ENCODE measurements around the gene RASA3. TPM values are rescaled to one million over a fixed set of nuclear protein-coding genes. Genes with fewer than 3 reads are reported as not detected.

RASA3 gene
- total RNA-seq, 1 donor from 2014 or later: 2.9 TPM

DNA sequence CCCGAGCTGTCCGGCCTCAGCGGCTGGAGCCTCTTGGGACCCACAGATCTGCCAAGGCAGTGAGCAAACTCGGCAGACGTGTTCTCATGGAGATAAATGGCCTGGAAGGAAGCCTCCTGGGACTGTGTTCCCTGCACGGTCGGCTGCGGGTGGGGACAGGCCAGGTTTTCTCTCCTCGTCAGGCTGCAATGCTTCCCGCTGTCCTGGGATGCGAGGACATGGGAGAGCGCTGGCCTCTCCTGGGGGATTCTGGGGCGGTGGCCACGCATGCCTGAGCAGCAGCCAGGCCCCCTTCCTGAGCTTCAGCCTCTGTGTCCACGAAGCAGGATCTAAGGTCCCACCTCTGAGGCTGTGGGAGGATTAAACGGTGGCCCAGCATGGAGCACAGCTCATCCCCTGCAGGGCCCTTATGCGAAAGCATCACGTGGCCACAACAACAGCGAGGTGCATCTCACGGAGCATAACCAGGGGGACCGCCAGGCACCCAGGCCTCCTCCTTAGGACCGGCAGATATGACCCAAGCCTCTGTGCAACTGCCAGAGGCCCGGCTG is 137.3 kb downstream of the RASA3 start:
- no peak overlapping the region for H3K9ac ChIP-seq
- H3K36me3 ChIP-seq: no peaks in the 10 kb centered on the region

DNA sequence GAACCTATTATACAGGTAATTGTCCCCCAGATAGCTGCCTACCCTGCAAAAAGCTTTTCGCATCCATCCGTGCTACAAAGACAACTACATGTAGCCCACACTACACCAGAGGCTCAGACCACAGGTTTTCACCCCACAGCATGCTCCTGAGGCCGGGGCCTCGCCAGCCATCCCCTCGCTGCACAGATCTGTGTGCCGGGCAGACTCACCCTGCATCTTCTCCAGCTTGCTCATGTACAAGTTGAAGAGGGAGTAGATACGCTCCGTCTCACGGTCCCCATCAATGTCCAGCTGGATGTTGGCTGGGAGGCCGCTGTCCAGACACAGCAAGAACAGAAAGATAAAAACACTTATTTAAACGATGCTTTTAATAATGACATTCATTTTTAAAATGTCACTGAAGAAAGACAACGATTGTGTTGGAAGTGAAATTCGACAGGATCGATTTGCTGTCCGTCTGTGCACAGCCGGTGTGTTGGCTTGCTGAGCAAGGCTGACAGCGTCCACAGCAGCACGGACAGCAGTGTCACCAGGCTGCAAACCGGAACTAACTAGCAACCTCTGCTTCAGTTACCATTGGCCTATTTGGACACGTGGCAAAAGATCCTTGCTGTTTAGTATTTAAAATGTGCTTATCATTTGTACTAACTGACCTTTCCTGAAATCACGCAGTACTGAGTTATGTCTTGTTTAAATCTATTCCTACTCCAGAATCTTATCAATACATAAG is 140.0 kb downstream of the RASA3 start:
- peaks cover 3% of the 10 kb centered on the region for H3F3A ChIP-seq (ENCODE audit: low read depth)
- no peak overlapping the region for H3K4me3 ChIP-seq
- no peak overlapping the region for H3K9ac ChIP-seq
- H3K9me3 Mint-ChIP-seq: peaks cover 2% of the 10 kb centered on the region
- peaks cover 5% of the 10 kb centered on the region for H3K4me1 Mint-ChIP-seq
- H3K36me3 Mint-ChIP-seq: peaks cover 33% of the 10 kb centered on the region
- TF ChIP-seq EZH2phosphoT487 (IDR thresholded peaks at IDR 0.05): no peak
- no peak for TF ChIP-seq EZH2 (IDR thresholded peaks at IDR 0.05)
- TF ChIP-seq, protein P1, sequence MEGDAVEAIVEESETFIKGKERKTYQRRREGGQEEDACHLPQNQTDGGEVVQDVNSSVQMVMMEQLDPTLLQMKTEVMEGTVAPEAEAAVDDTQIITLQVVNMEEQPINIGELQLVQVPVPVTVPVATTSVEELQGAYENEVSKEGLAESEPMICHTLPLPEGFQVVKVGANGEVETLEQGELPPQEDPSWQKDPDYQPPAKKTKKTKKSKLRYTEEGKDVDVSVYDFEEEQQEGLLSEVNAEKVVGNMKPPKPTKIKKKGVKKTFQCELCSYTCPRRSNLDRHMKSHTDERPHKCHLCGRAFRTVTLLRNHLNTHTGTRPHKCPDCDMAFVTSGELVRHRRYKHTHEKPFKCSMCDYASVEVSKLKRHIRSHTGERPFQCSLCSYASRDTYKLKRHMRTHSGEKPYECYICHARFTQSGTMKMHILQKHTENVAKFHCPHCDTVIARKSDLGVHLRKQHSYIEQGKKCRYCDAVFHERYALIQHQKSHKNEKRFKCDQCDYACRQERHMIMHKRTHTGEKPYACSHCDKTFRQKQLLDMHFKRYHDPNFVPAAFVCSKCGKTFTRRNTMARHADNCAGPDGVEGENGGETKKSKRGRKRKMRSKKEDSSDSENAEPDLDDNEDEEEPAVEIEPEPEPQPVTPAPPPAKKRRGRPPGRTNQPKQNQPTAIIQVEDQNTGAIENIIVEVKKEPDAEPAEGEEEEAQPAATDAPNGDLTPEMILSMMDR (IDR thresholded peaks at IDR 0.05): no peak
- H3K27ac Mint-ChIP-seq: no peak overlapping the region
- H4K20me1 ChIP-seq (ENCODE audit: low read depth): no peaks in the 10 kb centered on the region
- no peak overlapping the region for H3K4me2 ChIP-seq
- DNase-seq (ENCODE audit: low spot score): no peak
- H3K36me3 ChIP-seq: no peaks in the 10 kb centered on the region
- H3K79me2 ChIP-seq (ENCODE audit: low read depth): no peaks in the 10 kb centered on the region
- no peak overlapping the region for H3K27ac ChIP-seq
- H3K4me3 Mint-ChIP-seq: no peak overlapping the region
- no peaks in the 10 kb centered on the region for H3K27me3 ChIP-seq
- H3K27me3 Mint-ChIP-seq (ENCODE audit: insufficient read depth, low read depth): peaks cover 8% of the 10 kb centered on the region
- H3K4me1 ChIP-seq: no peaks in the 10 kb centered on the region
- no peak overlapping the region for H2AFZ ChIP-seq (replicated peaks)
- H3K9me3 ChIP-seq (ENCODE audit: low read depth): no peaks in the 10 kb centered on the region

More for the DNA sequence above, 137.3 kb downstream of the RASA3 start:
- no peaks in the 10 kb centered on the region for H4K20me1 ChIP-seq (ENCODE audit: low read depth)
- no peak overlapping the region for H2AFZ ChIP-seq (replicated peaks)
- H3K9me3 ChIP-seq (ENCODE audit: low read depth): no peaks in the 10 kb centered on the region
- no peaks in the 10 kb centered on the region for H3K79me2 ChIP-seq (ENCODE audit: low read depth)
- no peak overlapping the region for H3K27ac Mint-ChIP-seq
- H3K4me1 ChIP-seq: no peaks in the 10 kb centered on the region
- peaks cover 3% of the 10 kb centered on the region for H3F3A ChIP-seq (ENCODE audit: low read depth)
- H3K4me3 ChIP-seq: no peak overlapping the region
- no peaks in the 10 kb centered on the region for H3K27me3 Mint-ChIP-seq (ENCODE audit: insufficient read depth, low read depth)
- no peak overlapping the region for H3K27ac ChIP-seq
- no peak overlapping the region for H3K4me3 Mint-ChIP-seq
- TF ChIP-seq EZH2phosphoT487 (IDR thresholded peaks at IDR 0.05) (no peak), EZH2 (IDR thresholded peaks at IDR 0.05) (no peak)
- TF ChIP-seq, protein P1 (IDR thresholded peaks at IDR 0.05): no peak
- H3K27me3 ChIP-seq: no peaks in the 10 kb centered on the region
- peaks cover 8% of the 10 kb centered on the region for H3K4me1 Mint-ChIP-seq
- H3K9me3 Mint-ChIP-seq: no peaks in the 10 kb centered on the region
- no peak for DNase-seq (ENCODE audit: low spot score)
- H3K4me2 ChIP-seq: no peak overlapping the region
- peaks cover 24% of the 10 kb centered on the region for H3K36me3 Mint-ChIP-seq

DNA sequence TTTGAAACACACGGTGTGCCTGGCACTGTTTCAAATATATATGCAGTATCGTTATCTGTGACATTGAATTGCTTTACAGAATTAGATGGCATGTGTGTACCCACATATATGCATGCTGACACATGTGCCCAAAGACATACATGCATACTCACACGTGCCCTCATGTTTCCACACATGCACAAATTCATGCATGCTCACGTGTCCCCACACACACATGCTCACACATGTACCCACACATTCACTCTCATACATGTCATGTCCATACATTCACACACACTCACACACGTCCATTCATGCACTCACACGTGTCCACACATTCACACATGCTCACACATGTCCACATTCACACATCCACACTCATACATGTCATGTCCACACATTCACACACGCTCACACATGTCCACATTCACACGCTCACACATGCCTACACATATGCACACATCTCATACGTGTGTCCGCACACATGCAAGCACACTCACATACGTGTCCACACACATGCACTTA is 140.7 kb downstream of the RASA3 start:
- Histone ChIP-seq H3K4me3 (no peak overlapping the region), H2AFZ (replicated peaks) (no peak overlapping the region), H3K79me2 (ENCODE audit: low read depth) (no peaks in the 10 kb centered on the region), H3K36me3 (no peaks in the 10 kb centered on the region), H3K27me3 (no peaks in the 10 kb centered on the region), H3F3A (ENCODE audit: low read depth) (peaks cover 3% of the 10 kb centered on the region), H3K9ac (no peak overlapping the region), H3K9me3 (ENCODE audit: low read depth) (no peaks in the 10 kb centered on the region), H3K4me2 (no peak overlapping the region), H3K4me1 (no peaks in the 10 kb centered on the region), H4K20me1 (ENCODE audit: low read depth) (no peaks in the 10 kb centered on the region), H3K27ac (no peak overlapping the region)
- no peak for DNase-seq (ENCODE audit: low spot score)
- H3K4me3 Mint-ChIP-seq: no peak overlapping the region
- H3K36me3 Mint-ChIP-seq: peaks cover 31% of the 10 kb centered on the region
- peaks cover 5% of the 10 kb centered on the region for H3K4me1 Mint-ChIP-seq
- no peak overlapping the region for H3K27ac Mint-ChIP-seq
- TF ChIP-seq, protein P1 (IDR thresholded peaks at IDR 0.05): no peak
- no peak for TF ChIP-seq EZH2phosphoT487 (IDR thresholded peaks at IDR 0.05)
- TF ChIP-seq EZH2 (IDR thresholded peaks at IDR 0.05): no peak
- H3K9me3 Mint-ChIP-seq: peaks cover 2% of the 10 kb centered on the region
- peaks cover 8% of the 10 kb centered on the region for H3K27me3 Mint-ChIP-seq (ENCODE audit: insufficient read depth, low read depth)

Data from neural progenitor cell (in vitro differentiated cells).